ENCODE results near the gene CPSF2. TPM values are rescaled to one million over a fixed set of nuclear protein-coding genes. Genes with fewer than 3 reads are reported as not detected.

The CPSF2 gene
- 10 to 100 TPM; 32.0 to 59.7 (median 47.8) TPM for total RNA-seq
- polyA plus RNA-seq: 1 to 10 TPM; 4.5 to 9.7 (median 7.7) TPM
- long read RNA-seq, donor 1, full-length matches to known transcripts: 1 of 10 reads
- long read RNA-seq, donor 1, partial matches to known transcripts: 9 of 10 reads
- long read RNA-seq, donor 1, other reads (novel, unspliced or antisense): 0 of 10 reads
- long read RNA-seq, donor 2, full-length matches to known transcripts: 4 of 9 reads
- long read RNA-seq, donor 2, partial matches to known transcripts: 5 of 9 reads
- long read RNA-seq, donor 2, other reads (novel, unspliced or antisense): 0 of 9 reads

DNA sequence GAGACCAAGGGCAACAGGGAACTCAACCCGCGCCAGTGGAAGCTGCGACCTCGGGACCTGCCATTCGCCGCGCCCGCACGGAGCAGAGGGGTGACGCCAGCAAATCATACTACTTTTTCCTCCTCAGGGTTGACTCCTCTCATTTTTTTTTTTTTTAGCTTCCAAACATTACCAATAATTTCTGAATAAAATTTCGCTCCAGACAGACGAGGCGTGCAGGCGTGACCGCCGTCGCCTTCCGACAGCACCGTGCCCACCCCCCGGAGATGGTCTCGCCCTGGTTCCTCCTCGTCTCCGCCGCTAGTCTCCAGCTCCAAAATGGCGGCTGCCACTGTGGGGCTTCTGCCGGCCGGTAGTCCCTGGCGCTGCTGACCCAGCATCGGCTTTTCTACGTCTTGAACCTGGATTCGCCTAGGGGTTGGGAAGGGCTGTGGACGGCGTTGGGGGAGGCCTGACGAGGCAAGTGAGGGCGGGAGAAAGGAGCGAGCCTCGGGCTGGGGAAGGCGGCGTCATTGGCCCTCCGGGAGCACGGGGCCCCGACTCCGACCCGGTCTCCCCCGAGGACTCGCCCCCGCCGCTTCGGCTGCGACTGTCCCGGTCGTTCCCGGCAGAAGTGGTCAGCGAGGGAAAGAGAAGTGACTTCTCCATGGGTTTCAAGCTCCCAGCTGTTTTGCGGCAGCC, at the start of gene CPSF2, which contains the start of gene NDUFB1:
Gene CPSF2, plus strand, starts transcription at position 300 of the 681 bp plus-strand sequence. CDS start 9,016 bp downstream, outside the sequence.
Gene NDUFB1, minus strand, starts transcription at position 37 of the 681 bp plus-strand sequence. CDS start 4,069 bp downstream, outside the sequence.
- no peaks in the 10 kb centered on the region for H3K9me3 ChIP-seq
- peaks cover 18 to 87% (median 47%) of the 10 kb centered on the region in 6 donors for H3K4me1 ChIP-seq
- peaks cover 0 to 41% (median 8%) of the 10 kb centered on the region in 6 donors for H3K36me3 ChIP-seq
- no peaks in the 10 kb centered on the region for H3K27me3 ChIP-seq (replicated peaks in 1 of 7)
- DNase-seq: peak; percentile 96
- WGBS, 5 donors: 0 to 1% (median 0%) methylated on average over 35 to 55 of the region's 55 CpGs
- intact Hi-C loops (cut with DNase I; ENCODE audit: low total_unique reads): no loop called here
- peak within 1 kb of the TSS; percentile 71 to 95 (median 88) for H3K4me3 ChIP-seq
- H3K27ac ChIP-seq: peak within 1 kb of the TSS; percentile 79 to 96 (median 94)
- peak in 5 of 11 experiments; percentile 20 to 46 (median 44) for TF ChIP-seq CTCF (IDR thresholded peaks at IDR 0.05 in 8 of 11, conservative IDR thresholded peaks at IDR 0.05 in 3 of 11)
- peak in 2 of 3 donors; percentile 7 to 50 for TF ChIP-seq POLR2A (IDR thresholded peaks at IDR 0.05)
- peak; percentile 81 to 87 (median 84) for TF ChIP-seq POLR2AphosphoS5 (IDR thresholded peaks at IDR 0.05)

DNA sequence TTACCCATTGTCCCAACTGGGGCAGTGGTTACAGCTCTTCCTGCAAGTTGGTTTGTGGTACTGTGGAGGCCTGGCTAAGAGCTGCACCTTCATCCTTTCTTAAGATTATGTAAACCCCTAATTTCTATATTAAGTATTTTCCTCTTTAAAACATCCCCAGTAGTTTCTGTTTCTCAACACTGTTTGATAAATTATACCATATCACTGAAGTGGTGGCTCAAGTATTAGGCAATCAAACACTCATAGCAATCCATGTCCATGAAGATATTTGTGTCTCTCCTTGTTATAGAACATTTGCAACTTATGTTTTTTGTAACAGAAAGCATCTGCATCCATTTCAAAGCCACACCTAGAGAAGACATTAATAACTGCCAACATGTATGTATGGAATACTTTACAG, 47.2 kb upstream of the CPSF2 start:
- Histone ChIP-seq H3K9me3 (no peaks in the 10 kb centered on the region), H3K27ac (no peak overlapping the region), H3K36me3 (peaks cover 0 to 97% (median 60%) of the 10 kb centered on the region in 6 donors), H3K4me1 (no peaks in the 10 kb centered on the region), H3K4me3 (no peak overlapping the region), H3K27me3 (replicated peaks in 1 of 7) (no peaks in the 10 kb centered on the region)
- intact Hi-C loops (cut with DNase I; ENCODE audit: low total_unique reads): no loop called here
- no peak for TF ChIP-seq POLR2A (IDR thresholded peaks at IDR 0.05)
- no peak for TF ChIP-seq POLR2AphosphoS5 (IDR thresholded peaks at IDR 0.05)
- TF ChIP-seq CTCF (IDR thresholded peaks at IDR 0.05 in 8 of 11, conservative IDR thresholded peaks at IDR 0.05 in 3 of 11): no peak
- no peak for DNase-seq

DNA sequence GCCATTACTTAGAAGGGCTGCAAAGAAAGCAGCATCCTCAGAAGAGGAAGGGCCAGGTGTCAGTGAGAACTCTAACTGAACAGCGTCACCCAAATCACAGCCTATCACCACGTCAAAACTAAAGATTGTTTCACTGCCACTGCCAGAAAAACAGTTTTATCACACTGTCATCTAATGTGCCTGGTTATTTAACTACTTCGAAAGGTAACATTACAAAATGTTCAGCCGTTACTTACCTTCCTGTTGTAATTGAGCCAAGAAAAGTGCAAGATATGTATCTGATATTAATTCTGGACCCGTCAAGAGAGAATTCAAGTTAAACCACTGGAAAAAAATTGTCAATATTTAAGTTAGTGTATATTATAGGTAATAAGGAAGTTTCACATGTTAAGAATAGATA, 33.3 kb upstream of the CPSF2 start:
- H3K4me1 ChIP-seq: no peaks in the 10 kb centered on the region
- no peaks in the 10 kb centered on the region for H3K9me3 ChIP-seq
- no peak overlapping the region for H3K27ac ChIP-seq
- whole genome bisulfite sequencing, 5 donors: 91 to 96% (median 93%) methylated on average over 5 of the region's 5 CpGs
- intact Hi-C loops (cut with DNase I; ENCODE audit: low total_unique reads): no loop called here
- H3K4me3 ChIP-seq: no peak overlapping the region
- H3K36me3 ChIP-seq: peaks cover 4 to 98% (median 57%) of the 10 kb centered on the region in 6 donors
- TF ChIP-seq CTCF (IDR thresholded peaks at IDR 0.05 in 8 of 11, conservative IDR thresholded peaks at IDR 0.05 in 3 of 11) (no peak), POLR2AphosphoS5 (IDR thresholded peaks at IDR 0.05) (no peak), POLR2A (IDR thresholded peaks at IDR 0.05) (no peak)
- DNase-seq: no peak
- no peaks in the 10 kb centered on the region for H3K27me3 ChIP-seq (replicated peaks in 1 of 7)

- Histone ChIP-seq H3K4me1 (peaks cover 0 to 3% (median 0%) of the 10 kb centered on the region in 6 donors), H3K9me3 (no peaks in the 10 kb centered on the region), H3K4me3 (no peak overlapping the region), H3K36me3 (peaks cover 0 to 82% (median 49%) of the 10 kb centered on the region in 6 donors), H3K27me3 (replicated peaks in 1 of 7) (no peaks in the 10 kb centered on the region), H3K27ac (no peak overlapping the region)
- TF ChIP-seq POLR2AphosphoS5 (IDR thresholded peaks at IDR 0.05): no peak
- peak in 1 of 11 experiments; percentile 12 for TF ChIP-seq CTCF (IDR thresholded peaks at IDR 0.05 in 8 of 11, conservative IDR thresholded peaks at IDR 0.05 in 3 of 11)
- TF ChIP-seq POLR2A (IDR thresholded peaks at IDR 0.05): no peak
- intact Hi-C loops (cut with DNase I; ENCODE audit: low total_unique reads): no loop called here
- WGBS, 5 donors: 42 to 63% (median 55%) methylated on average over 1 of the region's 1 CpG
- no peak for DNase-seq
Observed at GRCh38 chr14:92093320-92093719, 28.4 kb upstream of the CPSF2 start.
